Loucy (cell line): ENCODE results near the gene ST8SIA5.
A peak's percentile ranks its signal among the peaks of the same experiment; 100 is the strongest.

Experiments
- H2AFZ ChIP-seq: fragments of 200-600 bp; sonication (generic); 2 replicates; pipeline ENCODE4 v1.6.0; 2016; ENCODE audit warnings: antibody characterized with exemption, mild to moderate bottlenecking, low read length, moderate library complexity
- H3F3A ChIP-seq: fragments of 200-600 bp; 2 replicates; pipeline ENCODE4 v1.6.0; 2016; ENCODE audit warnings: antibody characterized with exemption, low read depth, mild to moderate bottlenecking
- H3K27me3 ChIP-seq: fragments of 200-600 bp; sonication (generic); 2 replicates; pipeline ENCODE4 v1.6.1; 2014; ENCODE audit warnings: low read length, mild to moderate bottlenecking; ENCODE audit not compliant: insufficient read depth, poor library complexity, severe bottlenecking
- H3K36me3 ChIP-seq: fragments of 200-600 bp; sonication (generic); 2 replicates; pipeline ENCODE4 v1.6.1; 2016; ENCODE audit warnings: low read length; ENCODE audit not compliant: insufficient read depth
- H3K4me1 ChIP-seq: fragments of 200-600 bp; sonication (generic); 2 replicates; pipeline ENCODE4 v1.5.1; 2014; ENCODE audit warnings: low read length, mild to moderate bottlenecking; ENCODE audit not compliant: insufficient read depth, poor library complexity, severe bottlenecking
- H3K4me2 ChIP-seq: fragments of 200-600 bp; sonication (generic); 2 replicates; pipeline ENCODE4 v1.6.0; 2014; ENCODE audit warnings: antibody characterized with exemption, low read length, low read depth, mild to moderate bottlenecking; ENCODE audit not compliant: poor library complexity, severe bottlenecking
- H3K4me3 ChIP-seq: fragments of 200-600 bp; sonication (generic); 2 replicates; pipeline ENCODE4 v1.5.1; 2014; ENCODE audit warnings: low read length, mild to moderate bottlenecking, mixed read lengths; ENCODE audit not compliant: poor library complexity, severe bottlenecking
- H3K79me2 ChIP-seq: fragments of 200-600 bp; sonication (generic); 2 replicates; pipeline ENCODE4 v1.6.1; 2014; ENCODE audit warnings: low read length; ENCODE audit not compliant: insufficient read depth
- H3K9ac ChIP-seq: fragments of 200-600 bp; sonication (generic); 2 replicates; pipeline ENCODE4 v1.6.0; 2014; ENCODE audit warnings: mild to moderate bottlenecking, low read depth, low read length, moderate library complexity; ENCODE audit not compliant: poor library complexity, severe bottlenecking
- H3K9me2 ChIP-seq: fragments of 200-600 bp; sonication (generic); replicated peaks from 2 replicates; pipeline ENCODE4 v1.6.1; 2016; ENCODE audit warnings: low read depth, low read length, mixed read lengths
- H3K9me3 ChIP-seq: fragments of 200-600 bp; sonication (generic); 2 replicates; pipeline ENCODE4 v1.6.1; 2014; ENCODE audit warnings: mild to moderate bottlenecking, antibody characterized with exemption, low read length, low read depth; ENCODE audit not compliant: insufficient read depth
- H4K20me1 ChIP-seq: fragments of 200-600 bp; sonication (generic); 2 replicates; pipeline ENCODE4 v1.6.0; 2014; ENCODE audit warnings: antibody characterized with exemption, low read length, mild to moderate bottlenecking; ENCODE audit not compliant: insufficient read depth, poor library complexity, severe bottlenecking
- CTCF ChIP-seq: fragments of 200-600 bp; sonication (generic); conservative IDR thresholded peaks from 2 replicates; pipeline ENCODE4 v1.5.1; 2014; ENCODE audit warnings: mild to moderate bottlenecking, antibody characterized with exemption, low read length
- EZH2phosphoT487 ChIP-seq: fragments of 200-600 bp; IDR thresholded peaks from 2 replicates; pipeline ENCODE4 v1.6.1; 2018; ENCODE audit warnings: antibody characterized with exemption, mild to moderate bottlenecking, moderate library complexity, borderline replicate concordance

The ST8SIA5 gene

GRCh38 chr18:46678041-46678440 lies 78.8 kb downstream of the ST8SIA5 start:
- Histone ChIP-seq H2AFZ (no peak overlapping the region), H3K4me2 (no peak overlapping the region)

GRCh38 chr18:46677611-46678010 lies 79.2 kb downstream of the ST8SIA5 start:
- no peaks in the 10 kb centered on the region for H3K27me3 ChIP-seq
- no peaks in the 10 kb centered on the region for H3K9me3 ChIP-seq
- no peaks in the 10 kb centered on the region for H3K9me2 ChIP-seq
- no peak overlapping the region for H2AFZ ChIP-seq
- no peak overlapping the region for H3K9ac ChIP-seq
- H3K4me1 ChIP-seq = no peaks in the 10 kb centered on the region
- H3K4me2 ChIP-seq = no peak overlapping the region
- H3K36me3 ChIP-seq = no peaks in the 10 kb centered on the region
- no peak overlapping the region for H3K4me3 ChIP-seq
- no peaks in the 10 kb centered on the region for H4K20me1 ChIP-seq
- H3F3A ChIP-seq = no peaks in the 10 kb centered on the region
- no peaks in the 10 kb centered on the region for H3K79me2 ChIP-seq
- TF ChIP-seq CTCF = peak; percentile 42; the same call in 1 of the 2 replicates
- no peak for TF ChIP-seq EZH2phosphoT487

More at GRCh38 chr18:46678041-46678440, 78.8 kb downstream of the ST8SIA5 start:
- Histone ChIP-seq H3K36me3 (no peaks in the 10 kb centered on the region), H3K4me3 (no peak overlapping the region), H3K9me2 (no peaks in the 10 kb centered on the region), H3K4me1 (no peaks in the 10 kb centered on the region), H3K9ac (no peak overlapping the region), H3F3A (no peaks in the 10 kb centered on the region), H4K20me1 (no peaks in the 10 kb centered on the region), H3K27me3 (no peaks in the 10 kb centered on the region), H3K9me3 (no peaks in the 10 kb centered on the region), H3K79me2 (no peaks in the 10 kb centered on the region)
- TF ChIP-seq CTCF = no peak
- TF ChIP-seq EZH2phosphoT487 = no peak

GRCh38 chr18:46676182-46676835 lies 80.5 kb downstream of the ST8SIA5 start:
- no peak overlapping the region for H3K9ac ChIP-seq
- no peaks in the 10 kb centered on the region for H3K27me3 ChIP-seq
- TF ChIP-seq EZH2phosphoT487 (no peak), CTCF (no peak)
- H4K20me1 ChIP-seq = no peaks in the 10 kb centered on the region
- H3K9me3 ChIP-seq = no peaks in the 10 kb centered on the region
- H3K79me2 ChIP-seq = no peaks in the 10 kb centered on the region
- no peaks in the 10 kb centered on the region for H3K36me3 ChIP-seq
- H3K4me3 ChIP-seq = no peak overlapping the region
- H3K4me1 ChIP-seq = no peaks in the 10 kb centered on the region
- no peaks in the 10 kb centered on the region for H3F3A ChIP-seq
- H2AFZ ChIP-seq = no peak overlapping the region
- H3K9me2 ChIP-seq = no peaks in the 10 kb centered on the region
- no peak overlapping the region for H3K4me2 ChIP-seq
